H9 (cell line): ENCODE measurements around the gene PRAMEF13. TPM values are rescaled to one million over a fixed set of nuclear protein-coding genes. Genes with fewer than 3 reads are reported as not detected.
"Not testable (repeated sequence)": the region's sequence is repeated elsewhere in the genome, so short reads cannot be mapped to it uniquely, and the experiment has no call there.

Source experiments
- DNase-seq: peaks from one replicate; pipeline ENCODE4 v3.0.0-alpha.2; 2017
- H2AFZ ChIP-seq: one replicate; pipeline ENCODE4 v1.6.1; 2013; ENCODE audit warnings: mild to moderate bottlenecking, low read length, control low read depth, moderate library complexity
- H2AK5ac ChIP-seq: 2 replicates; pipeline ENCODE4 v1.6.1; 2013; ENCODE audit warnings: low read length, control low read depth, mixed read lengths; ENCODE audit not compliant: insufficient read length
- H2BK120ac ChIP-seq: one replicate; pipeline ENCODE4 v1.6.1; 2013; ENCODE audit warnings: low read depth, mild to moderate bottlenecking, low read length, control low read depth, inconsistent platforms; ENCODE audit not compliant: poor library complexity, severe bottlenecking
- H2BK12ac ChIP-seq: 2 replicates; pipeline ENCODE4 v1.6.1; 2013; ENCODE audit warnings: low read length, control low read depth, mixed read lengths, low read depth; ENCODE audit not compliant: insufficient read length
- H2BK15ac ChIP-seq: 2 replicates; pipeline ENCODE4 v1.6.1; 2013; ENCODE audit warnings: low read depth, low read length, control low read depth
- H2BK20ac ChIP-seq: one replicate; pipeline ENCODE4 v1.6.1; 2013; ENCODE audit warnings: low read depth, mild to moderate bottlenecking, low read length, control low read depth, inconsistent platforms; ENCODE audit not compliant: poor library complexity, severe bottlenecking
- H2BK5ac ChIP-seq: 2 replicates; pipeline ENCODE4 v1.6.1; 2013; ENCODE audit warnings: low read length, control low read depth, mixed read lengths; ENCODE audit not compliant: insufficient read length
- H3K14ac ChIP-seq: 2 replicates; pipeline ENCODE4 v1.6.1; 2013; ENCODE audit warnings: low read length, control low read depth; ENCODE audit not compliant: insufficient read depth
- H3K18ac ChIP-seq: 2 replicates; pipeline ENCODE4 v1.6.1; 2013; ENCODE audit warnings: low read depth, mild to moderate bottlenecking, mixed read lengths, low read length, control low read depth; ENCODE audit not compliant: insufficient read length
- H3K23ac ChIP-seq: 2 replicates; pipeline ENCODE4 v1.6.1; 2013; ENCODE audit warnings: low read length, control low read depth, mixed read lengths, low read depth; ENCODE audit not compliant: insufficient read length
- H3K23me2 ChIP-seq: 2 replicates; pipeline ENCODE4 v1.6.1; 2013; ENCODE audit warnings: low read depth, mild to moderate bottlenecking, mixed read lengths, low read length, control low read depth; ENCODE audit not compliant: insufficient read length, poor library complexity, severe bottlenecking
- H3K27ac ChIP-seq: 2 replicates; pipeline ENCODE4 v1.5.1; 2013; ENCODE audit warnings: low read length, control low read depth, mixed read lengths, low read depth; ENCODE audit not compliant: insufficient read length
- H3K27me3 ChIP-seq: 2 replicates; pipeline ENCODE4 v1.6.1; 2013; ENCODE audit warnings: low read length, control low read depth, inconsistent platforms; ENCODE audit not compliant: insufficient read depth
- H3K4ac ChIP-seq: 2 replicates; pipeline ENCODE4 v1.6.1; 2013; ENCODE audit warnings: low read depth, mild to moderate bottlenecking, control low read depth, inconsistent platforms, low read length, moderate library complexity
- H3K4me1 ChIP-seq: 2 replicates; pipeline ENCODE4 v1.6.1; 2013; ENCODE audit warnings: low read length, control low read depth, inconsistent platforms; ENCODE audit not compliant: insufficient read depth
- H3K4me2 ChIP-seq: 2 replicates; pipeline ENCODE4 v1.6.1; 2013; ENCODE audit warnings: low read length, control low read depth, mixed read lengths; ENCODE audit not compliant: insufficient read length, insufficient read depth
- H3K56ac ChIP-seq: 2 replicates; pipeline ENCODE4 v1.6.1; 2013; ENCODE audit warnings: low read depth, mild to moderate bottlenecking, mixed read lengths, low read length, control low read depth; ENCODE audit not compliant: insufficient read length
- H3K79me1 ChIP-seq: 2 replicates; pipeline ENCODE4 v1.6.1; 2013; ENCODE audit warnings: low read depth, mild to moderate bottlenecking, moderate library complexity, low read length, control low read depth, inconsistent platforms; ENCODE audit not compliant: insufficient read depth, poor library complexity, severe bottlenecking
- H3K79me2 ChIP-seq: 2 replicates; pipeline ENCODE4 v1.6.1; 2013; ENCODE audit warnings: low read length, control low read depth, inconsistent platforms; ENCODE audit not compliant: insufficient read depth
- H3K9ac ChIP-seq: 2 replicates; pipeline ENCODE4 v1.6.1; 2013; ENCODE audit warnings: low read length, control low read depth, mixed read lengths; ENCODE audit not compliant: insufficient read length; ENCODE audit errors: extremely low read depth
- H3K9me3 ChIP-seq: one replicate; pipeline ENCODE4 v1.6.1; 2013; ENCODE audit warnings: low read depth, low read length, inconsistent platforms; ENCODE audit not compliant: control insufficient read depth
- H3T11ph ChIP-seq: one replicate; pipeline ENCODE4 v1.6.1; 2013; ENCODE audit warnings: mild to moderate bottlenecking, low read length, control low read depth, inconsistent platforms
- H4K20me1 ChIP-seq: one replicate; pipeline ENCODE4 v1.6.1; 2013; ENCODE audit not compliant: control insufficient read depth, insufficient read length, insufficient read depth
- H4K5ac ChIP-seq: 2 replicates; pipeline ENCODE4 v1.6.1; 2013; ENCODE audit warnings: low read depth, mild to moderate bottlenecking, mixed read lengths, low read length, control low read depth; ENCODE audit not compliant: insufficient read length
- H4K8ac ChIP-seq: replicated peaks from 2 replicates; pipeline ENCODE4 v1.6.1; 2013; ENCODE audit warnings: low read length, control low read depth, mixed read lengths, low read depth; ENCODE audit not compliant: insufficient read length
- H4K91ac ChIP-seq: 2 replicates; pipeline ENCODE4 v1.6.1; 2013; ENCODE audit warnings: low read depth, mild to moderate bottlenecking, moderate library complexity, mixed read lengths, low read length, control low read depth; ENCODE audit not compliant: insufficient read length
- H3K27ac Mint-ChIP-seq, 3 experiments: 2 replicates in 2 of 3; 3 replicates in 1 of 3; pipeline ENCODE4 v1.8.0; 2020 to 2021; ENCODE audit warnings: mixed read lengths in 3 of 3, mild to moderate bottlenecking in 1 of 3, moderate library complexity in 1 of 3
- H3K27me3 Mint-ChIP-seq: 2 replicates; pipeline ENCODE4 v1.8.0; 2021; ENCODE audit warnings: low read depth, mild to moderate bottlenecking, moderate library complexity, mixed read lengths
- H3K36me3 Mint-ChIP-seq, 3 experiments: 2 replicates in 2 of 3; 3 replicates in 1 of 3; pipeline ENCODE4 v1.8.0; 2020 to 2021; ENCODE audit warnings: low read depth in 3 of 3, mixed read lengths in 3 of 3; ENCODE audit not compliant: insufficient read depth in 1 of 3
- H3K4me1 Mint-ChIP-seq, 2 experiments: 2 replicates each; pipeline ENCODE4 v1.8.0; 2020; ENCODE audit warnings: mixed read lengths in 2 of 2
- H3K4me3 Mint-ChIP-seq, 2 experiments: 2 replicates in 1 of 2; 3 replicates in 1 of 2; pipeline ENCODE4 v1.8.0; 2020 to 2021; ENCODE audit warnings: mild to moderate bottlenecking in 2 of 2, mixed read lengths in 2 of 2, moderate library complexity in 1 of 2
- H3K9me3 Mint-ChIP-seq, 2 experiments: 2 replicates in 1 of 2; 3 replicates in 1 of 2; pipeline ENCODE4 v1.8.0; 2020; ENCODE audit warnings: mild to moderate bottlenecking in 2 of 2, mixed read lengths in 2 of 2, moderate library complexity in 1 of 2
- WGBS: extraction: QIAGEN DNeasy Blood & Tissue Kit; methylation state at CpG from one replicate; pipeline ENCODE4 v1.1.7; 2013; ENCODE audit warnings: missing lambda C conversion rate, low lambda C conversion rate, mixed read lengths; ENCODE audit not compliant: insufficient read length; ENCODE audit errors: extremely low coverage; 5-methylcytosine and 5-hydroxymethylcytosine counted together
- total RNA-seq: library from RNA; stranded (reverse); gene quantifications from 2 replicates; pipeline ENCODE4 v1.2.1, GENCODE V29; 2021

PRAMEF13 gene
- total RNA-seq, 1 experiment from 2014 or later = not detected

- not testable (repeated sequence) for H3K9ac ChIP-seq, H3K4me1 ChIP-seq, H2BK5ac ChIP-seq, H3K27me3 Mint-ChIP-seq, H3K27ac ChIP-seq, H3K27me3 ChIP-seq, H3K79me2 ChIP-seq, H3K56ac ChIP-seq, H3K79me1 ChIP-seq, H3K23ac ChIP-seq, H4K8ac ChIP-seq, H3K23me2 ChIP-seq, H3K4me1 Mint-ChIP-seq, H2AK5ac ChIP-seq, H3K18ac ChIP-seq, H2BK12ac ChIP-seq, H3K4ac ChIP-seq, H3K14ac ChIP-seq, H3T11ph ChIP-seq, H3K4me2 ChIP-seq, H2BK15ac ChIP-seq, DNase-seq, H4K5ac ChIP-seq, H2BK20ac ChIP-seq, H2BK120ac ChIP-seq, H2AFZ ChIP-seq, H4K20me1 ChIP-seq, H3K4me3 Mint-ChIP-seq, H3K27ac Mint-ChIP-seq, H4K91ac ChIP-seq
- Mint-ChIP-seq H3K9me3 (peaks cover 50 to 52% of the 10 kb centered on the region in 2 experiments), H3K36me3 (peaks cover 12 to 34% (median 16%) of the 10 kb centered on the region in 3 experiments; a peak in 6 of 7 replicates)
- WGBS = no CpG with 5 or more reads among the region's 2 CpGs
- H3K9me3 ChIP-seq = peaks cover 53% of the 10 kb centered on the region
These were observed 45.3 kb upstream of the PRAMEF13 start for GRCh38 chr1:13246554-13246871.

GRCh38 chr1:13245841-13246553 is 44.8 kb upstream of the PRAMEF13 start:
- H3K14ac ChIP-seq, H3K27ac ChIP-seq, H3K4ac ChIP-seq, H4K5ac ChIP-seq, H3K4me3 Mint-ChIP-seq, DNase-seq, H3K4me1 ChIP-seq, H3K4me2 ChIP-seq, H2AK5ac ChIP-seq, H3K56ac ChIP-seq, H4K8ac ChIP-seq, H4K20me1 ChIP-seq, H3K4me1 Mint-ChIP-seq, H4K91ac ChIP-seq, H2BK5ac ChIP-seq, H3T11ph ChIP-seq, H3K79me2 ChIP-seq, H3K27me3 ChIP-seq, H3K23ac ChIP-seq, H3K27me3 Mint-ChIP-seq, H2BK15ac ChIP-seq, H3K18ac ChIP-seq, H2BK20ac ChIP-seq, H2BK12ac ChIP-seq, H3K27ac Mint-ChIP-seq, H3K79me1 ChIP-seq, H2BK120ac ChIP-seq, H2AFZ ChIP-seq, H3K23me2 ChIP-seq, H3K9ac ChIP-seq: not testable (repeated sequence)
- peaks cover 59% of the 10 kb centered on the region for H3K9me3 ChIP-seq
- Mint-ChIP-seq H3K9me3 (peaks cover 56 to 57% of the 10 kb centered on the region in 2 experiments), H3K36me3 (peaks cover 12 to 39% (median 20%) of the 10 kb centered on the region in 3 experiments)
- WGBS = no CpG with 5 or more reads among the region's 5 CpGs
